ENCODE results near the gene PUS10. TPM values are rescaled to one million over a fixed set of nuclear protein-coding genes. Genes with fewer than 3 reads are reported as not detected.
"Not testable (repeated sequence)": the region's sequence is repeated elsewhere in the genome, so short reads cannot be mapped to it uniquely, and the experiment has no call there.

Gene PUS10
- total RNA-seq, 1 donor from 2014 or later: 8.5 TPM

DNA sequence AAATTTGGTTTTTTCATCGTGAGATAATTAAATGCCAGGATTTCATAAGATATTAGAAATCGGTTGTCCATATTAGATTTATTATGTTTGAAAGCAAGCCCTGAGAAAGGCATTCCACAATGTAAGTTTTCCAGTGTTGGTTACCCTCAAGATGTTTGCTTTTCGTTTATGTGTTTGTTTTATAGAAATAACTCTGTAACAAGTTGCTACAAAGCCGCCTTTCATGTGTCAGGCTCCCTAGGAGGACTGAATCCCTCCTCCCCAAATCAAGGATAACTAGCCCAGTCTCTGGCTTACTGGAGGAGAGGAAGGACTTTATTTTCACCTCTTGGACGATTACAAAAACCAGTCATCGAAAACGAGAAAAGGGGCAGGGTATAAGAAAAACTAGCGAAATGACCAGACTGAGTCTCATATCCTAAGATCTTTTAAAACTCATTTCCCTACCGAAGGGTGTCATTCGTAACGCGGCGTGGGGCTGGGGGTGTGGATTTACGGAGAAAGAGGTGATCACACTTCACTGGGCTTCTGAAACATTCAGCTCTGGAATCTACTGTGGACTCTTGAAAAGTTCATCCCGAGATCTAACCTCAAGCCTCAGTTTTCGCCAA, 1.6 kb downstream of the PUS10 start:
- DNase-seq (peak; percentile 51), ATAC-seq (peak; percentile 16 to 31)
- Histone ChIP-seq H3K9me3 (no peaks in the 10 kb centered on the region), H3K4me3 (peak overlapping the region; percentile 91), H3K27me3 (ENCODE audit: low read depth) (no peaks in the 10 kb centered on the region), H3K27ac (peak overlapping the region; percentile 88), H3K36me3 (no peaks in the 10 kb centered on the region), H3K4me1 (peaks cover 33% of the 10 kb centered on the region)
- TF ChIP-seq, protein P1, sequence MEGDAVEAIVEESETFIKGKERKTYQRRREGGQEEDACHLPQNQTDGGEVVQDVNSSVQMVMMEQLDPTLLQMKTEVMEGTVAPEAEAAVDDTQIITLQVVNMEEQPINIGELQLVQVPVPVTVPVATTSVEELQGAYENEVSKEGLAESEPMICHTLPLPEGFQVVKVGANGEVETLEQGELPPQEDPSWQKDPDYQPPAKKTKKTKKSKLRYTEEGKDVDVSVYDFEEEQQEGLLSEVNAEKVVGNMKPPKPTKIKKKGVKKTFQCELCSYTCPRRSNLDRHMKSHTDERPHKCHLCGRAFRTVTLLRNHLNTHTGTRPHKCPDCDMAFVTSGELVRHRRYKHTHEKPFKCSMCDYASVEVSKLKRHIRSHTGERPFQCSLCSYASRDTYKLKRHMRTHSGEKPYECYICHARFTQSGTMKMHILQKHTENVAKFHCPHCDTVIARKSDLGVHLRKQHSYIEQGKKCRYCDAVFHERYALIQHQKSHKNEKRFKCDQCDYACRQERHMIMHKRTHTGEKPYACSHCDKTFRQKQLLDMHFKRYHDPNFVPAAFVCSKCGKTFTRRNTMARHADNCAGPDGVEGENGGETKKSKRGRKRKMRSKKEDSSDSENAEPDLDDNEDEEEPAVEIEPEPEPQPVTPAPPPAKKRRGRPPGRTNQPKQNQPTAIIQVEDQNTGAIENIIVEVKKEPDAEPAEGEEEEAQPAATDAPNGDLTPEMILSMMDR (IDR thresholded peaks at IDR 0.05): no peak
- intact Hi-C loops (cut with DNase I): no loop called here

DNA sequence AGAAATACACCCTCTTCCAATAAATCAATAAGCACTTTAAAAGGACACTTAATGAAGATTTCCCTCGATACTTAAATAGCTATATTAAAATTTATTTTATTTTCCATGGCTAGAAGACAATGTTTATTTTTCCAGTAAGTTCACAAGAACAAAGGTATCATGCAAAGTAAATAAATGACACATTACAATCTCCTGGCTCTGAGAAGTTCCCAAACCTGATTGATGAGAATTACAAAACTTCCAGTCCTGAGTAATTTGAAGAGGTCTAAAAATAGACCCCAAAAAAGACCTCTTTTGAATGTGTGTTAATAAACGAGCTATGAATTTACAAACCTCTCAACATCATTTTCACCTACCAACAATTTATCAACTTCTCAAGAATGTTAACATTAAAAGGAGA, 2.1 kb downstream of the PUS10 start:
- Histone ChIP-seq H3K27me3 (ENCODE audit: low read depth) (no peaks in the 10 kb centered on the region), H3K9me3 (no peaks in the 10 kb centered on the region), H3K4me3 (peak overlapping the region; percentile 91), H3K4me1 (peaks cover 38% of the 10 kb centered on the region), H3K36me3 (no peaks in the 10 kb centered on the region), H3K27ac (peak overlapping the region; percentile 88)
- peak in 1 of 2 donors; percentile 31 for ATAC-seq
- TF ChIP-seq, protein P1 (IDR thresholded peaks at IDR 0.05): no peak
- no peak for DNase-seq
- intact Hi-C loops (cut with DNase I): no loop called here

DNA sequence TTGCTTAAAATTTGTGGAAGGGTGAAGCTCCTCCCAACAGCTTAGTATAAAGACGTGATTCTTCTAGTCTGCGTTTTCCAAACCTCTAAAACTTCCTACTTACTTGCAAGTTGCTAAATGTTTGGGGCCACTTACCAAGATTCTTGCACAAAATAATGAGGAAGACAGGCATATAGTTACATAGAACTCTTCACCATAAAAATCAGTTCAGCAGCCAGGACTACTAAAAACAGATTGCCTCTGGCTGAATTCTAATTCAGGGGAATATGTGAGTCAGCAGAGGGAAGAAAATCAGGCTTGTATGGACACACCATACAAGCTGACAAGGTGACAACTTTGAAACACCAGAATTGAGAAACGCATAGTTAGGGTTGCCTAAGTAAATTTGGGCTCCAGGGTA, 3.3 kb downstream of the PUS10 start:
- Histone ChIP-seq H3K4me3 (no peak overlapping the region), H3K36me3 (no peaks in the 10 kb centered on the region), H3K4me1 (peaks cover 37% of the 10 kb centered on the region), H3K27ac (no peak overlapping the region), H3K9me3 (no peaks in the 10 kb centered on the region), H3K27me3 (ENCODE audit: low read depth) (no peaks in the 10 kb centered on the region)
- intact Hi-C loops (cut with DNase I): no loop called here
- ATAC-seq (no peak), DNase-seq (no peak)
- TF ChIP-seq, protein P1 (IDR thresholded peaks at IDR 0.05): no peak

DNA sequence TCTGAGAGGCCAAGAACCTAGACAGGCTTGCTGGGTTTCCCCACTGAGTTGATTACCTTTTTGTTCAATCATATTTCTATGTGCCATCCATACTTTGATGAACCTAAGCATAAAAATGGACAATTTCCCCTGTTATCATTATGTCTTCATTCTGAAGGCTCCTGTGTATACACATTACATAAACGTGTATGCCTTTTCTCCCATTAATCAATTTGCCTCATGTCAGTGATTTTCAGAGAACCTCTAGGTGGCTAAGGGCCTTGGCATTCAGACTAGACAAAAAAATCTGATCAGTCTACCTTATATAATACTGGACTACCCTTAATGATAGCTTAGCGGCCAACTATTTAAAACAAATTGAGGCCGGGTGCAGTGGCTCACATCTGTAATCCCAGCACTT, 4.7 kb downstream of the PUS10 start:
- peaks cover 23% of the 10 kb centered on the region for H3K4me1 ChIP-seq
- no peak for DNase-seq
- H3K9me3 ChIP-seq: no peaks in the 10 kb centered on the region
- TF ChIP-seq, protein P1 (IDR thresholded peaks at IDR 0.05): no peak
- H3K4me3 ChIP-seq: no peak overlapping the region
- ATAC-seq: no peak
- no peak overlapping the region for H3K27ac ChIP-seq
- H3K27me3 ChIP-seq (ENCODE audit: low read depth): no peaks in the 10 kb centered on the region
- no peaks in the 10 kb centered on the region for H3K36me3 ChIP-seq
- intact Hi-C loops (cut with DNase I): no loop called here

DNA sequence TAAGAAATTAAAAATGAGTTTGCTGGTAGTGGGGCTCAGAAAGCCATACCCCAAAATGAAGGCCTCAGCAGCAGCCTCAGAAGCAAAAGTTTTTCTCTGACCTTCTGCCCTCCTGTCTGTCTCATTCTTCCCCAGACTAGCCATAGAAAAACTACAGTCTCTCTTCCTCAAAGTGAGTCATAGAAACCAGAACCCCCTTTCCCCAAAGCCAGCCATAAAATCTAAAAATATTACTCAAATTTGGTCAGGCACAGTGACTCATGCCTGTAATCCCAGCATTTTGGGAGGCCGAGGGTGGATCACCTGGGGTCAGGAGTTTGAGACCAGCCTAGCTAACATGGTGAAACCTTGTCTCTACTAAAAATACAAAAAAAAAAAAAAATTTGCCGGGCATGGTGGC, 5.8 kb downstream of the PUS10 start:
- H3K4me1 ChIP-seq: peaks cover 23% of the 10 kb centered on the region

DNA sequence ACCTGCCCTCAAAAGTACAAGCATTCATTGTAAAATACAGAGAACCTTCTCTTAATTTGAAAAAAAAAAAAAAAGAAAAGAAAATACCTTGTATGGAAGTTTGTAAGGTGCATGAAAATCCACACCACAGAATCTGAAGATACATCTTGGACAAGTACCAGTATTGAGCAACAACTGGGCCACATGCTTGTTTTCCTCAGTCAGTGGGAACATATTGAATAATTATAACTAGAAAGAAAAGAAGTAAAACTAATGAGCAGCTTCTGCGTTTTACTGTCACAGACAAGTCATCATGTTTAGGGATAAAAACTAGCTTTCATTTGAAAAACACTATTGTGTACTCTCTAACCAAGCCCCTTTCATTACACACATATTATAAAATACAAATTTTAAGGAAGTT, 6.4 kb downstream of the PUS10 start:
- Histone ChIP-seq H3K27me3 (ENCODE audit: low read depth) (no peaks in the 10 kb centered on the region), H3K4me3 (no peak overlapping the region), H3K27ac (no peak overlapping the region), H3K36me3 (no peaks in the 10 kb centered on the region), H3K9me3 (no peaks in the 10 kb centered on the region), H3K4me1 (peaks cover 23% of the 10 kb centered on the region)
- intact Hi-C loops (cut with DNase I): no loop called here
- TF ChIP-seq, protein P1 (IDR thresholded peaks at IDR 0.05): no peak
- ATAC-seq (no peak), DNase-seq (no peak)

More for the DNA sequence above, 5.8 kb downstream of the PUS10 start:
- H3K27me3 ChIP-seq (ENCODE audit: low read depth); H3K9me3 ChIP-seq; H3K4me3 ChIP-seq; H3K36me3 ChIP-seq; intact Hi-C loops (cut with DNase I); H3K27ac ChIP-seq; ATAC-seq; DNase-seq: not testable (repeated sequence)

Measured in lower lobe of right lung (tissue), 2 donors.